Raji (cell line): ENCODE measurements around the gene COL10A1.

Experiments used
- POLR2A ChIP-seq: IDR thresholded peaks from 2 replicates; pipeline ENCODE4 v1.6.1; 2011; ENCODE audit warnings: low read depth, low read length, control low read depth; ENCODE audit not compliant: insufficient read depth

The COL10A1 gene

DNA sequence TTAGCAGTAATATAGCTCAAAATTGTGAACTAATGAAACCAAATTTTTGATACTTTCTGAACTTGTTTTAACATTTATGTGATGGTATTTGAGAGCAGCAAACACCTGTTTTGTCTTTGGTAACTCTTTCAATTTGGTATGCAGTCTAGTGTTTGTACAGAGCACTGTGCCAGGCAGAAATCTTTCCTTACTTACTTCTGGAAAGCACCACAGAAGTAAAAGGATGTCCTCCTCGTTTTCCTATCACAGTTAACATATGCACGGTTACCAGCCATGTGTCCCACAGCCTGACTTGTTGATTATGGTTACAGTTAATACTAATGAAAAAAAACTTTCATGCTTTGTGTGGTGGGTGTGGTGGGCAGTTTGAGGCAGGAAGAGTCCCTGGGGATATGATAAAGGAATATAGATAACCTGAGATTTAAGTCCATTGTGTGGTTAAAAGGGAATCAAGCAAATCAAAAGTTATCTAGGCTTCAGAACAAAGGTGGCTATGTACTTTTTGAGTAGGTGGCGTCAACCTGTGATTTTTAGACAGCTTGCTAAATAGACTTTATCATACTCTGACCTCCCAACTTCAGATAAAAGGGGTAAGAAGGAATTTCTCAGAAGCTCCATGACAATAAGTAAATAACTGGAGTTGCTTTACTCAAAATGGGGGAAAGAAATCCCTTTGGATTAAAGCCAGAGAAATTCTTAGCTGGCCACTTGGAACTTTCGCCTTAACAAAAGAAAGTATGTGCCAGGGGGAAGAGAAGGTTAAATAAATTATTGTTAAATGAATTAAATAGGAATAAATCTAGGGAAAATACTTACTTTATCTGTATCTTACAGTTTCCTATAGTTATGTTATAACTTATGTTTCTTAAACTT lies 20.1 kb upstream of the COL10A1 start:
- TF ChIP-seq POLR2A, result no peak

- no peak for TF ChIP-seq POLR2A
These were observed 18.7 kb upstream of the COL10A1 start for GRCh38 chr6:116144605-116145004.

DNA sequence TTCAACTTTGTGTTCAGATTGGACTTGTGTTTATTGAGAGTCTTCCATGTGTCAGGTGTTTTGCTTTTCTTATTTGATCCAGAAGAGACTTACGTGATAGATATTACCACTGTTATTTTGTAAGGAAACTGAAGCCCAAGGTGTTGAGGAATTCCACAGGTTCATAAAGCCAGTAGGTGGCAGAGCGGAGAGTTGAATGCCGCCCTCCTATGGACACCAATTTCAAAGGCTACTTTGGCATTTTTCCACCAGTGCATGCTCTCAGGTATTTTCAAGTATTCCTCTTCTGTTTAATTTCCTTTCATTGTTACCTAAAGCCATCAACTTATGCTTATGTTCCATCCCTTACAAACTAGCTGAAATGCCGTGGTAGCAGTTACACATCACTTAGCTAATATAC lies 14.0 kb upstream of the COL10A1 start:
- no peak for TF ChIP-seq POLR2A

DNA sequence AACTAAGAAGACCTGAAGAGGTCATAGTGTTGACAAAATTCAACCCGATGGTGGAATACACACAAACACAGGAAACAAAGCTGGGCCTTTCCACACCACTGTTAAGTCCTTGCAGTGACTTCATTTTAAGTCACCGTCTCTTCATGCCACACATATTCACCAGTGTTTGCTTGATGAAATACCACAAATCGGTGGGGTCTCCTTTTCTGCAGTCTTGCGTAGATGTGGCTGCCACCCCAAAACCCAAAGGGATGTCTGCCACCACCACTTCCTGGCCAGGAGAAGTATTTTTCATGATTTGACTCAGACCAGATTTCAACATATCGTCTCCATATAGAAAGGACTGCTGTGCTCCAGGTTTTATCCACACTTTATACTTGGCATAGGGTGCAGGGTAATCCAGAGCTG lies 11.0 kb upstream of the COL10A1 start:
- TF ChIP-seq POLR2A, result no peak

GRCh38 chr6:116136373-116136772 lies 10.4 kb upstream of the COL10A1 start:
- TF ChIP-seq POLR2A, result no peak

DNA sequence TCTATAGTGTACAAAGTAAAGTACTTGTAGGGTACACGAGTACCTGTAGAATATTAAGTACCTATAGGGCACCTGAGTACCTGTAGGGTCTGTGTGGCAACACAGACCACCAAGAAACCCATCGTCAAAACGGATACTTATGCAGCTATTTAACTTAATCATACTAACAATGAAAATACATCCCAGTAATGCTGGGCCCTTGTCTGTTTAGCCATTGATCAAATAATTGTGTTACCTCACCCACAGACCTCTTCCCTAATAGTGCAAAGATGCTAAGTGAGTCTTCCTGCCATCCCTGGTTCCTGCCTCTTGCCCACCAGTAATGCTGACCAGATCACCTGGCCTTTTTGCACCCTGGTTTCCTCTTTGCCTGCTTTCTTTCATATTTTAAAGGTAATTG lies 7.5 kb upstream of the COL10A1 start:
- no peak for TF ChIP-seq POLR2A

DNA sequence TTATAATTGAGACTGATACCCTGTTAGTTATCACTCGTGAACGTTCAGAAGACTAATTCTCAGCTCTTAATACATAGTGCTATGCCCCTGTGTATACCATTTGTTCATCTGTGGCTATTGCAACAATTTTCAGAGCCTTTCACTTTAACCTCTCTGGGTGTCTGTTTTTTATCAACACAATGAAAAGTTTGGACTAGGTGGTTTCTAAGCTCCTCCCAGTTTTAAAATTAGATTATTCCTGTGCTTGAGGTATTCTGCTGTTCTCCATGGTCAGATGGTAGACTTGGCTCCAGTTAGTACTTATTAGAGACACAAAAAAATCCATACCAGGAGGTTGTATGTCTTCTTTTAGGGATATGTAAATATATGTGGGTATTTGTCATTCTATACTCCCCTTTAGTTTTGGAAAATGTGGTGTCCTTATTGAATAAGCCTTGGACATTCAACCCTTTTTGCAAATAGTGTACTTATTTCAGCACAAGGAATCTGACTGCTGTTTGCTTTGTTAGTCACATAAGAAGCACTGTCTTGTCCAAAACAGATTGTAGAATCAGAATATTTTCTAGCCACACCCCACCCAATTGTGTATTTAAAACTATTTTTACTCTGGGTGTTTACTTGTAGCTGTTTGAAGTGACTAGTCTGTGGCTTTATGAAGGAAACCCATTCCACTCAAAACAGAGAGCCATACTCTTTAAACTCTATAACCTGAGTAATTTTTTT lies 2.0 kb upstream of the COL10A1 start:
- TF ChIP-seq POLR2A, result no peak

- TF ChIP-seq POLR2A, result no peak
These were observed 5.5 kb downstream of the COL10A1 start for GRCh38 chr6:116120430-116120829.

DNA sequence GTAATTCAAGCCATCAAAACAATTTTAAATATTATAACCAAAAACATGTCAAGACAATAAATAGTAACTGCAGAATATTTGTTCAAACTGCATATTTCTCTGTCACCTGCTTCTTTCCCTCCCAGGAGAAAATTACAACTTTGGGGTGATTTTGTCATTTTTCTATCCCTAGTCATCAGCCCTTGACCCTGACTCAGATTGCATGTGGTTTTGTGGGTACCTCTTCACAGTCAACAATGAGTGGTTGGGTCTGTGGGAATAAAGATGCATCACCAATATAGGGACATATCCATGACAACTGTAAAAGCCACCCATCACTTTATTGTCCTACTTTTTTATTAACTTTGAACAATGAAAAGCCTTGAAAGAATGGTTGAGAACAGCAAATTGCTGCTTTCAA lies 7.3 kb downstream of the COL10A1 start:
- TF ChIP-seq POLR2A, result no peak

- no peak for TF ChIP-seq POLR2A
These were observed 10.2 kb downstream of the COL10A1 start for GRCh38 chr6:116115781-116116180.

GRCh38 chr6:116113386-116113785 lies 12.5 kb downstream of the COL10A1 start:
- no peak for TF ChIP-seq POLR2A

GRCh38 chr6:116111552-116112528 lies 14.1 kb downstream of the COL10A1 start:
- TF ChIP-seq POLR2A, result no peak

GRCh38 chr6:116108836-116109235 lies 17.1 kb downstream of the COL10A1 start:
- TF ChIP-seq POLR2A, result no peak

DNA sequence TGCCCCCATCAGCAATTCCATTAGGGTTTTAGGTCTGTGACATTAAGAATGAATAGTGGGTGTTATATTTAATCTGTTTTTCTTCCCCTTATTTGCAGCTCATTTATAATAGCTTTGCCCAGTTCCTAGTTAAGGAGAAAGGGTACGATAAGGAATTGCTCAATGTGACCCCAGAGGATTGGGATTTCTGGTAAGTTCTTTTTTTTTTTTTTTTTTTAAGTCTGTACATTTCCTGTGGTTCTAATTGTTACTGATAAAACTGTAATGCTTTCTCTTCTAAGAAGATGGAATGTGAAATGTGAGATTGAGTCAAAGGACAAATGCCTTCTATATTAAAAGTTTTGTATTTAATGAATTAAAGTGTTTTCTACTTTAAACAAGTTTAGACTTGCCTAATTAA lies 19.8 kb downstream of the COL10A1 start:
- TF ChIP-seq POLR2A, result no peak

GRCh38 chr6:116105247-116105646 lies 20.7 kb downstream of the COL10A1 start:
- TF ChIP-seq POLR2A, result no peak
